ENCODE measurements around the gene GPR62.

DNA sequence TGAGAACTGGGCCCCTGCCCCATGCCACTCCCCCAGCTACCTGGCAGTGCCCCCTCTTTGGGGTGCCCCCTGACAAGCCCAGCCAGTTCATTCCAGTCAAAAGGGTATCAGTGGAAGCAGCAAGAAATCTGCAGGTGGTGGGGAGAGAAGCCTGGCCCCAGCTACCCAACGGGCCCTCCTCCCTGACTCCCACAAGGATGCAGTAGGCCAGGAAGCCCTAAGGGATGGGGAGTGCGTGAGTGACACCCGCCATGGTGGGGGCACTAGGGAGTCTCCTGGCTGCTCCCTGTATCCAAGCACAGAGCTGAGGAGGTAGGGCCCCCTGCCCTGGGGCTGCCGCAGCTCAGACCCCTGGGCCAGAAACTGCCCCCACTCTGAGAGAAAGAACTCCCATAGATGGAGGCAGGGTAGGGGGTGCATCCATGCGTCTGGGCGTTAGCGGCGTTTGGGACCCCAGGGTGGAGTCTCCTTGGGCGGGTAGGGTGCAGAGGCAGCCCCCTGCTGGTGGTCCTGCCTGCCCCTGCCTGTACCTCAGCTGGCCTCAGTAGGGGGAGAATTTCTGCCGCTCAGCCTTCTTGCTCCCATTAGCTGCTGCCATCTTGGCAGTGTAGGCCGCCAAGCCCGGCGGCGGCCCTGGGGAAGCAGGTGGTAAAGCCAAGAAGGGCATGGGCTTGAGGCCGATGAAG lies 2.5 kb downstream of the GPR62 start:
- TF ChIP-seq TAF1 (IDR thresholded peaks at IDR 0.05; ENCODE audit: borderline replicate concordance, low read depth, low read length) (no peak), POLR2A (IDR thresholded peaks at IDR 0.05; ENCODE audit: low read depth, low read length) (no peak), POLR2AphosphoS5 (IDR thresholded peaks at IDR 0.05; ENCODE audit: low read depth, low read length) (no peak)
